GM21447 (cell line): Measurements from ENCODE around the gene CTU2.

Experiments used
- ATAC-seq: cut with Tn5 transposase; IDR thresholded peaks from one replicate; pipeline ENCODE4 v1.9.1; 2021; ENCODE audit not compliant: unreplicated experiment

The CTU2 gene

DNA sequence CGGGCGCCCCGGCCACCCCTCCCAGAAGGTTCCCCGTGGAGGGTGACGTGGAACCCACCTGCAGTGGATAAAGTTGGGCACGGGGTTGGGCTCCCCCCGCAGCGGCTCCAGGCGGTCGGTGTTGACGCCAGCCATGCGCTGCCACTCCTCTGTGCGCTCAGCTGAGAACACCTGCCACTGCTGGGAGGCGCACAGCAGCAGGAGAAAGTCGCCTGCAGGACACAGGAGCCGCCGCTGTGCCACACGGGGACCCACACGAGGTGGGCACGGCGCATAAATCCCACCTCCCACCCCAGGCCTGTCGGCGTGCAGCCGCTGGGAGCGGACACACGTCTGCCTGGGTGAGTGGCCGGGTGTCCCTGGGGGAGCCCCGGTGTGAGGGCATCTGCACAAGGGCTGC, 20.7 kb downstream of the CTU2 start:
- ATAC-seq: no peak

DNA sequence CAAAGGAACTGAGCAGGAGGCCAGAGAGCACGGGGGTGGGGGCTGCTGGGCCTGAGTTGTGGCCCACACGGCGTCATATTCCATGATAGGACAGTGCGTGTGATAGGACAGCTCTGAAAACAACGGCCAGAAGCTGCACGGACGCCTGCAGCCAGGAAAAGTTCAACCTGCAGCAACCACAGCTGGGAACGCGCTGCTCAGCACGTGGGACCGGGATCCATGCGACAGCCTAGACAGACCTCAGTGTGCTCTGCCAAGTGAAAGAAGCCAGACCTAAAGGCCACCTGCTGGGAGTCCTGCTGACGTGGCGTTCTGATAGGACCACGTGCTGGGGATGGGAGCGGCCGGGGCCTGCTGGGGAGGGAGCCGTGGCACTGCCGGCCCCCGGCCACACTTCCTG, 21.6 kb downstream of the CTU2 start:
- no peak for ATAC-seq

GRCh38 chr16:88730632-88731607, 24.6 kb downstream of the CTU2 start:
- no peak for ATAC-seq

DNA sequence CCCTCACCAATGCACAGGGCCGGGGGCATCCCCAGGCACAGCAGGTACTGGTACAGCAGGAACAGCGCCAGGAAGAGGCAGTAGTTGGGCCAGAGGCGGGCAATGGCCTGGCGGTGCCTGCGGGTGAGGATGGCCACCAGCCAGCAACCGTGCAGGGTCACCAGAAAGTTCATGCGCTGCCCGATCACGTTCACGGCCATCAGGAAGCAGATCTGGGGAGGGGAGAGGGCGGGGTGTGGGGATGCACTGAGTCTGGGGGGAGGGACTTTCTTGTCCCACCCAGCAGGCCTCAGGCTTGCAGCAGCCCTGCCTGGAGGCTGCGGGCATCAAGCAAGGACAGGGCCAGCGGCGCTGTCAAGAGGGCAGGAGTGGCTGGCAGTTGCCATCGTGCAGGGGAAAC, 25.4 kb downstream of the CTU2 start:
- no peak for ATAC-seq

DNA sequence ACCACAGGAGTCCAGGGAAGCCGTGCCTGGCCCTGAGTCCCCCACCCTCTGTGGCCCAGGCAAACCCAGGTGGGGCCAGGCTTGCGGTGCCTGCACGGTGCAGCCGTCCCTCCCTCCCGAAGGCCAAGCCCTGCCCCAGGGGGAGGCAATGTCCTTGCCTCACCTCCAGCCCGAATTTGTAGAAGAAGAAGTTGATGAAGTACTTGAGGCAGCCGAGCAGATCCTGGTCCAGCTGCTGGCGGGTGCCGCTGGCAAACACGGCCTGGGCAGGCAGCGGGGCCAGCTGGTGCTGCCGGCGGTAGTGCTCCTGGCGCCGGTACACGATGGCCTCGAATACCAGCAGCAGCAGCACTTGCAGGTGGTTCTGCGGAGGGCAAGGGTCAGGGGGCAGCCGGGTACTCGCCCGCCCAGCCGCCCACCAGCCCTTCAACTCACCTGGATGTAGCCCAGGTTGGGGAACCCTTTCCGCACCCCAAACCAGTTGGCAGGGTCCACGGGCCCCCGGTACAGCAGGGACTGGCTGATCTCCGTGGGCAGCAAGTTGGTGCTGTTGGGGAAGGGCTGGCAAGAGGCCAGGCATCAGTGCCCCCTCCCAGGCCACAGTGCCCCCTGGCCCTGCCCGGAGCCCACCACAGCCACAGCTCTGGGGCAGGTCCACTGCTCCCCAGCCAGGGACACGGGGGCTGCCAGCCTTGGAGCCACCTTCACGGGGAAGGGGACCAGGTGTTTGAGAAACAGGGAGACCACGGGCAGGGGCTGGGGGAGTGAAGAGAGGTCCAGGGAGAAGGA, 26.1 kb downstream of the CTU2 start:
- ATAC-seq: no peak

- no peak for ATAC-seq
Measured at GRCh38 chr16:88732961-88733294, 26.6 kb downstream of the CTU2 start.

GRCh38 chr16:88733630-88734360, 27.5 kb downstream of the CTU2 start:
- ATAC-seq: no peak

- no peak for ATAC-seq
Measured at GRCh38 chr16:88734361-88734728, 28.0 kb downstream of the CTU2 start.

DNA sequence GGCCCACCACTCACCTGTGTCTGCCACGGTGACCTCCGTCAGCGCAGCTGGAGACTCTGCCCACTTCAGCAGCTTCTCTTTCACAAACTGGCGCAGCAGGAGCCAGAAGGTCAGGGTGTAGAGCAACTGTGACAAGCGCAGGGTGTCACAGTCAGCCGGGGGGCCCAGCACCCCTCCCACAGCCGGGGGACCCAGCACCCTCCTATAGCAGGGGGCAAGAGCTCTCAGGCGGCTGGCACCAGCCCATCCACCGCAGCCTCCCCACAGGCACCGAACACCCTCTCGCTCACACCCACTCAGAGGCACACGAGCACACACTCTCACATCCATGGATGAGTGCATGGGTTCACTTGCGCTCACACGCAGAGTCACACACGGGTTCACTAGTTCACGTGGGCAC, 28.8 kb downstream of the CTU2 start:
- ATAC-seq: no peak

GRCh38 chr16:88735616-88736015, 29.3 kb downstream of the CTU2 start:
- ATAC-seq: no peak

DNA sequence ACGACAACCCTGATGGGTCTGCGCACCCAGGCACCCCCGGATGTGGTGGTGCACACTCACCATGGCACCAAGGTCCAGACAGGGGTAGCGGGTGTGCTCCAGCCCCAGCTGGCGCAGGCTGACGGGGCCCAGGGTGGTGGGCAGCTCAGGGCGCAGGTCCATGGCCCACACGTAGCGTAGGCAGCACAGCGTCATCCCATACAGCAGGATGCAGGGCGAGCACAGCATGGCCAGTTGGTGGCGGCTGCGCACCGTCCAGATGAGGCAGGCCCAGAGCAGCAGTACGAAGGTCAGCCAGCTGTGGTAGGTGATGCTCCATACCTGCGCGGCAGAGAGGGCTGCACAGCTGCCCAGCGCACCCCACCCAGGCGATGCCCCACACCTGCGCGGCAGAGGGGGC, 29.8 kb downstream of the CTU2 start:
- no peak for ATAC-seq

GRCh38 chr16:88736496-88736895, 30.2 kb downstream of the CTU2 start:
- ATAC-seq: no peak

GRCh38 chr16:88737298-88738150, 31.2 kb downstream of the CTU2 start:
- peak; percentile 72 for ATAC-seq

DNA sequence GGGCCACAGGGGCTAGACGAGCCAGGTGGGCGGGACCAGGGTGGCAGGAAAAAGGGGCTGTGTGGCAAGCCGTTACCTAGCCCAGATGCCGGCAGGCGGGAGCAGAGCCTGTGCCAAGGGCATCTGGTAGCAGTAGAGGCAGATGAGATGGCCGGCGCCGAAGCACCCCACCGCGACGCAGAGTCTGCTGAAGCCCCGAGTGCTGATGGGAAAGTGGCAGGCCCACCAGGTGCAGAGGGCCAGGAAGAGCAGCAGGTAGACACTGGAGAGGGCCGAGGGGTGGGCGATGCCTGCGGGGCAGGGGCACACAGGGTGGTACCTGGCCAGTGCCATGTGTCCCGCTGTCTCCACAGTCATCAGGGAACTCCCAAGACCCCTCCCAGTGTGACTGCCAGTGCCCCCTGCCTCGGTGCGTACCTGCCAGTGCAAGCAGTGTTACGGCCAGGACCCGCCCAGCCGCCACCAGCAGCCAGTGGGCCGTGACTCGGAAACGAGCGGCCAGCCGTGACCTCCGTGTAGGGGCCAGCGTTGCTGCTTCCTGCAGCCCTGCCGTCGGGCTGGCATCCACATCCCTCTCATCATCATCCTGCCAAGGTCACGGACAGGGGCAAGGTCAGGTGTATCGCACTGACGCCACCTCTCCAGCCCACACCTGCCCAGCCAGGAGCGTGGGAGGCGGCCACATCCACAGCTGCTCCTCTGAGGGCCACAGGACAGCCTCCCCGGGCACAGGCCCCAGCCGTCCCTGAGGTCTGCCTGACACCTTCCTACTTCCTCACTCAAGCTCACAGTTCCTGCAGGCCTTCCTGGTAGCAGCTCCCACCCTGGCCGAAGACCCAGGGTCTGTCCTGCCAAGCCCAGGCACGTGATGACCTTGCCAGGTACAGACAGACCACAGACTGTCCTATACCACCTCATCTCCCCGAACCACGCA, 32.1 kb downstream of the CTU2 start:
- no peak for ATAC-seq

GRCh38 chr16:88739139-88739976, 33.1 kb downstream of the CTU2 start:
- no peak for ATAC-seq

DNA sequence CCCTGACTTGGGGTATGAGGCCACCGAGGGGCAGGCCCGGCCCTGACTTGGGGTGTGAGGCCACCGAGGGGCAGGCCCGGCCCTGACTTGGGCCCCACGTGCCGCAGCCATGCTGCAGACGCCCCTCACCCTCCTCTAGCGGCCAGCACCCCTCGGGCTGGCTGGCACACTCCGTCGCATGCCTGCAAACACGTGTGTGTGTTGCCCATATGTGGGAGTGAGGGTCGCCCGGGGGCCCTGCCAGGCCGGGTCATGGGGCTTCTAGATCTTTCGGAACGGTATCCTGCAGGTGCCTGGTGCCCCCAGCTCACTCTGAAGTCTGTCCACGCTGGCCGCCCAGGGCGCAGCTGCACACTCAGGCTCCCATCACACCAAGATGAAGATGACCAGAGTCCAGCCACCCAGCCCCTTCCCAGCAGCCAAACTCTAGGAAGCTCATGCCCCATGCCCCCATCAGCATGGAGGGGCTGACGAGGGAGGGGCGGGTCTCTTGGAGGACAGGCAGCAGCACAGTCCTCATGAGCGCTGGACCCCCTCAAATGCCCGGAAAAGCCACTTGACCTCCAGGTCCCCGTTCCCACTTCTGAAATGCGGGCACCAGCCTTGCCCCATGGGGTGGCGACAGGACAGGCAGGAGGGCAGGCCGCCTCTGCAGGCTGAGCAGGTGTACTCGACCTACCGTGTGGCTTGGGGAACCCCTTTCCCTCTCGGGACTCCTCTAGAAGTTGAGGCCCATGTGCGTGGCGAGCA, 33.8 kb downstream of the CTU2 start:
- no peak for ATAC-seq

DNA sequence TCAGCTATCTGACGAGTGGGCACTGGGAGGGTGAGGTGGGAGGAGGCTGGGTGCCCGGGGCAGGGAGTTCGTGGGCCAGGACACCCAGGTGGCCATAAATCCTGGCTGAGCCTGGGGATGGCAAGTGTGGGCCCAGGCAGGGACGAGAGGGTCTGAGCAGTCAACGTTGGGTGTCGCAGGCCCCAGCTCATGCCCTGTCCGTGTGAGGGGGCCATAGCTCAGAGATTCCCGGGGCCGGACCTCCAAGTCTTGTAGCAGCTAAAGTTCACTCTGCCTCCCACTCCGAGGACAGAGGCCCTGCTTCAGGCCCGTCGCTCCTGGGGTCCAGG, 34.4 kb downstream of the CTU2 start:
- no peak for ATAC-seq

DNA sequence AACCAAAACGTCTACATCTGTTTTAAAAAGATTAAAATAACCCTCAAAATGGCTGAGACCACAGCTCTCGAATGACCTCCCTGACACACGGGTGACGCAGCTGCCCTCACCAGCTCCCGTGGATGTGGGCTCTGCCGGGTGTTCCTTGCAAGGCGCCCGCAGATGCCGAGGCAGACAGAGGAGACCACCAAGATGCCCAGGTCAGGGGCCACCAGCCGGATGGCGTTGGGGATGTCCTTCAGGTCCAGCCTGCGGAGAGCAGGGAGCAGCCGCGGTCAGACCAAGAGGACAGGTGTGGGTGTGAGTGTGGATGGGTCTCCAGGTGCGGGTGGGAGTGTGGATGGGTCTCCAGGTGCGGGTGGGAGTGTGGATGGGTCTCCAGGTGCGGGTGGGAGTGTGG, 35.1 kb downstream of the CTU2 start:
- ATAC-seq: no peak
